ACC112 (cell line): ENCODE data around the gene STAB2.

Experiments
- H2AFZ ChIP-seq: fragments of 200-600 bp; sonication (generic); one replicate; pipeline ENCODE4 v1.6.0; 2017; ENCODE audit warnings: antibody characterized with exemption, low read length; ENCODE audit not compliant: unreplicated experiment
- H3K27ac ChIP-seq: fragments of 200-600 bp; sonication (generic); 2 replicates; pipeline ENCODE4 v1.5.1; 2014; ENCODE audit warnings: low read depth, mild to moderate bottlenecking, antibody characterized with exemption, low read length, moderate library complexity
- H3K27me3 ChIP-seq: fragments of 200-600 bp; sonication (generic); 2 replicates; pipeline ENCODE4 v1.6.1; 2014; ENCODE audit warnings: mild to moderate bottlenecking, antibody characterized with exemption, low read length, moderate library complexity, mixed read lengths; ENCODE audit not compliant: insufficient read depth
- H3K36me3 ChIP-seq: fragments of 200-600 bp; sonication (generic); 2 replicates; pipeline ENCODE4 v1.6.1; 2016; ENCODE audit warnings: mild to moderate bottlenecking, antibody characterized with exemption, low read length, moderate library complexity, mixed read lengths; ENCODE audit not compliant: insufficient read depth
- H3K4me1 ChIP-seq: fragments of 200-600 bp; sonication (generic); one replicate; pipeline ENCODE4 v1.6.1; 2016; ENCODE audit warnings: low read length, mixed read lengths; ENCODE audit not compliant: insufficient read depth, unreplicated experiment, control insufficient read depth
- H3K4me3 ChIP-seq: fragments of 200-600 bp; sonication (generic); 2 replicates; pipeline ENCODE4 v1.5.1; 2014; ENCODE audit warnings: mild to moderate bottlenecking, low read depth, low read length
- H3K79me2 ChIP-seq: fragments of 200-600 bp; sonication (generic); one replicate; pipeline ENCODE4 v1.6.0; 2016; ENCODE audit warnings: low read length; ENCODE audit not compliant: control insufficient read depth, unreplicated experiment, insufficient read depth

Gene STAB2

GRCh38 chr12:103743788-103744187, 156.7 kb downstream of the STAB2 start:
- Histone ChIP-seq H2AFZ (no peak overlapping the region), H3K27me3 (peaks cover 12% of the 10 kb centered on the region; the same call in 1 of the 2 replicates), H3K4me3 (no peak overlapping the region), H3K79me2 (no peaks in the 10 kb centered on the region), H3K36me3 (no peaks in the 10 kb centered on the region), H3K4me1 (no peaks in the 10 kb centered on the region), H3K27ac (no peak overlapping the region)

DNA sequence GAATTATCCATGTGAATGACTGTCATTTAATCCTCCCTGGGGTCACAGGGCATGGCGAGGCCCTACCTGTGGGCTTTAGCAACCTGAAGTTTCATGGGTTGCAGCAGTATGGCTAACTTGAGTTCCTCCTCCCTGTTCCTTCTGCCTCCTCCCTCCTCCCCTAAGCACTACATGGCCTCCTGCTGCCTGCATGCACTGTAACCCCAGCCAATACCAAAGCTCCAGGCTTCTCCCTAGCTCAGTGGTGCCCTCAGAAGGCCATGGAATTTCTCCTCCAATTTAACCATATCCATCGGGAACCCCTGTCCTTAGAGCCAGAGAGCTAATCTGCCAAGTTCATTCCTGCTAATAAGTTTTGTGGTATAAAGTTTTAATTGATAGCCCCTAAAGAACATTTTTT, 158.9 kb downstream of the STAB2 start:
- Histone ChIP-seq H3K79me2 (no peaks in the 10 kb centered on the region), H3K27me3 (0 out of 2 replicates have a peak, but pooled peaks cover 3% of the 10 kb centered on the region), H2AFZ (no peak overlapping the region), H3K4me3 (no peak overlapping the region), H3K4me1 (no peaks in the 10 kb centered on the region), H3K27ac (no peak overlapping the region), H3K36me3 (no peaks in the 10 kb centered on the region)

- Histone ChIP-seq H3K79me2 (no peaks in the 10 kb centered on the region), H2AFZ (no peak overlapping the region), H3K4me1 (no peaks in the 10 kb centered on the region), H3K4me3 (no peak overlapping the region), H3K27me3 (peaks cover 6% of the 10 kb centered on the region), H3K27ac (no peak overlapping the region), H3K36me3 (no peaks in the 10 kb centered on the region)
Observed at GRCh38 chr12:103748002-103748401, 160.9 kb downstream of the STAB2 start.

GRCh38 chr12:103748875-103749274, 161.8 kb downstream of the STAB2 start:
- H3K36me3 ChIP-seq = no peaks in the 10 kb centered on the region
- H3K79me2 ChIP-seq = no peaks in the 10 kb centered on the region
- no peak overlapping the region for H3K4me3 ChIP-seq
- H2AFZ ChIP-seq = no peak overlapping the region
- no peaks in the 10 kb centered on the region for H3K4me1 ChIP-seq
- no peak overlapping the region for H3K27ac ChIP-seq
- peaks cover 6% of the 10 kb centered on the region for H3K27me3 ChIP-seq

DNA sequence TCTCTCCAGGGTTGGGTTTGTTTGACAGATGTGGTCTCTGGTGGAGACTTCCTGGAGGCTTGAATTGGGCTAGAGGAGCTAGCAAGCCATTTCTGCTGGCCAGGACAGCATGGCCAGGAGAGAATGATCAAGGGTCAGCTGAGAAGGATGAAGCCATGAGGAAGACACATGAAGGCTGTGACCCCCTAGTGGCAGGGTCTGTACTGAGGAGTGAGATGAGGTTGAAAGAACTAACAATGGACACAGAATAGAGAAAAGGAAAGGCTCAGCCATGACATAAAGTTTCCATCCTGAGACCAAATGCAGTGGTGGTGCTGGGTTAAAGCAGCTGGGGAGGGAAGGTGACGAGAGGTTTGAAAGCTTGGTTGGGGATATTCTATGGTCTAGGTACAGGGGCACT, 164.1 kb downstream of the STAB2 start:
- Histone ChIP-seq H3K27me3 (peaks cover 6% of the 10 kb centered on the region), H3K36me3 (no peaks in the 10 kb centered on the region), H2AFZ (no peak overlapping the region), H3K79me2 (no peaks in the 10 kb centered on the region), H3K4me1 (no peaks in the 10 kb centered on the region), H3K4me3 (no peak overlapping the region), H3K27ac (no peak overlapping the region)

GRCh38 chr12:103751600-103751999, 164.5 kb downstream of the STAB2 start:
- Histone ChIP-seq H3K4me1 (no peaks in the 10 kb centered on the region), H3K36me3 (no peaks in the 10 kb centered on the region), H3K79me2 (no peaks in the 10 kb centered on the region), H3K27me3 (peaks cover 6% of the 10 kb centered on the region), H3K27ac (no peak overlapping the region), H2AFZ (no peak overlapping the region), H3K4me3 (no peak overlapping the region)

- Histone ChIP-seq H3K4me3 (no peak overlapping the region), H3K4me1 (no peaks in the 10 kb centered on the region), H3K36me3 (no peaks in the 10 kb centered on the region), H3K79me2 (no peaks in the 10 kb centered on the region), H2AFZ (no peak overlapping the region), H3K27me3 (peaks cover 6% of the 10 kb centered on the region), H3K27ac (no peak overlapping the region)
Observed at GRCh38 chr12:103755425-103755824, 168.4 kb downstream of the STAB2 start.

GRCh38 chr12:103756443-103756842, 169.4 kb downstream of the STAB2 start:
- no peaks in the 10 kb centered on the region for H3K36me3 ChIP-seq
- H3K79me2 ChIP-seq = no peaks in the 10 kb centered on the region
- no peak overlapping the region for H3K4me3 ChIP-seq
- H3K4me1 ChIP-seq = no peaks in the 10 kb centered on the region
- H2AFZ ChIP-seq = no peak overlapping the region
- H3K27me3 ChIP-seq = peaks cover 6% of the 10 kb centered on the region
- H3K27ac ChIP-seq = no peak overlapping the region

GRCh38 chr12:103757248-103757647, 170.2 kb downstream of the STAB2 start:
- H3K27me3 ChIP-seq = peaks cover 2% of the 10 kb centered on the region; the same call in 1 of the 2 replicates
- no peak overlapping the region for H2AFZ ChIP-seq
- H3K36me3 ChIP-seq = no peaks in the 10 kb centered on the region
- no peaks in the 10 kb centered on the region for H3K79me2 ChIP-seq
- no peaks in the 10 kb centered on the region for H3K4me1 ChIP-seq
- H3K4me3 ChIP-seq = no peak overlapping the region
- no peak overlapping the region for H3K27ac ChIP-seq

GRCh38 chr12:103758310-103759089, 171.4 kb downstream of the STAB2 start:
- Histone ChIP-seq H3K79me2 (no peaks in the 10 kb centered on the region), H3K27me3 (no peaks in the 10 kb centered on the region), H3K27ac (no peak overlapping the region), H2AFZ (no peak overlapping the region), H3K36me3 (no peaks in the 10 kb centered on the region), H3K4me3 (no peak overlapping the region), H3K4me1 (no peaks in the 10 kb centered on the region)

GRCh38 chr12:103762473-103762872, 175.4 kb downstream of the STAB2 start:
- Histone ChIP-seq H3K27me3 (no peaks in the 10 kb centered on the region), H3K79me2 (no peaks in the 10 kb centered on the region), H3K36me3 (no peaks in the 10 kb centered on the region), H2AFZ (no peak overlapping the region), H3K27ac (no peak overlapping the region), H3K4me3 (no peak overlapping the region), H3K4me1 (no peaks in the 10 kb centered on the region)
